DMS 273 (cell line): ENCODE data around the gene TNFAIP8L1.
"Not testable (repeated sequence)": the region's sequence is repeated elsewhere in the genome, so short reads cannot be mapped to it uniquely, and the experiment has no call there.

ENCODE experiments used
- DNase-seq: peaks from one replicate; lab custom pipeline; 2025; ENCODE audit not compliant: unreplicated experiment; lab: John Stamatoyannopoulos, UW

TNFAIP8L1 gene

GRCh38 chr19:4675346-4675745 lies 36.0 kb downstream of the TNFAIP8L1 start:
- no peak for DNase-seq

- DNase-seq = peak; percentile 88
Observed at GRCh38 chr19:4676955-4677731, 37.8 kb downstream of the TNFAIP8L1 start.

- peak; percentile 42 for DNase-seq
Observed at GRCh38 chr19:4678881-4679790, 39.8 kb downstream of the TNFAIP8L1 start.

- not testable (repeated sequence) for DNase-seq
Observed at GRCh38 chr19:4680021-4680420, 40.7 kb downstream of the TNFAIP8L1 start.

- no peak for DNase-seq
Observed at GRCh38 chr19:4682417-4683200, 43.3 kb downstream of the TNFAIP8L1 start.

GRCh38 chr19:4684312-4685095 lies 45.2 kb downstream of the TNFAIP8L1 start:
- no peak for DNase-seq

- DNase-seq = no peak
Observed at GRCh38 chr19:4686700-4687099, 47.4 kb downstream of the TNFAIP8L1 start.

GRCh38 chr19:4687396-4687795 lies 48.1 kb downstream of the TNFAIP8L1 start:
- no peak for DNase-seq

- no peak for DNase-seq
Observed at GRCh38 chr19:4688587-4688986, 49.3 kb downstream of the TNFAIP8L1 start.

GRCh38 chr19:4689403-4689802 lies 50.1 kb downstream of the TNFAIP8L1 start:
- DNase-seq = no peak

- DNase-seq = no peak
Observed at GRCh38 chr19:4690361-4690760, 51.0 kb downstream of the TNFAIP8L1 start.

- DNase-seq = no peak
Observed at GRCh38 chr19:4691373-4691772, 52.1 kb downstream of the TNFAIP8L1 start.

- peak; percentile 95 for DNase-seq
Observed at GRCh38 chr19:4692251-4693077, 53.1 kb downstream of the TNFAIP8L1 start.

- DNase-seq = no peak
Observed at GRCh38 chr19:4693078-4693350, 53.7 kb downstream of the TNFAIP8L1 start.

- DNase-seq = peak; percentile 48
Observed at GRCh38 chr19:4693471-4694121, 54.3 kb downstream of the TNFAIP8L1 start.

- peak; percentile 83 for DNase-seq
Observed at GRCh38 chr19:4694211-4694987, 55.1 kb downstream of the TNFAIP8L1 start.

GRCh38 chr19:4695224-4695731 lies 56.0 kb downstream of the TNFAIP8L1 start:
- DNase-seq = peak; percentile 29

GRCh38 chr19:4697304-4697703 lies 58.0 kb downstream of the TNFAIP8L1 start:
- DNase-seq = no peak
